Activated naive CD8-positive, alpha-beta T cell treated with anti-CD3 and anti-CD28 coated beads, Interleukin-2, amount 50 U/mL, for 24 hours (primary cell): ENCODE measurements around the gene KANSL1.

Experiments used
- ATAC-seq: fragments of 150-1000 bp; cut with Tn5 transposase; one replicate; pipeline ENCODE4 v1.10.0; 2021
- DNase-seq: peaks from one replicate; pipeline ENCODE4 v3.0.0; 2021
- H3K27ac Mint-ChIP-seq: one replicate; pipeline ENCODE4 v1.8.0; 2021; ENCODE audit warnings: mild to moderate bottlenecking, mixed read lengths
- H3K27me3 Mint-ChIP-seq: one replicate; pipeline ENCODE4 v1.8.0; 2021; ENCODE audit warnings: mixed read lengths
- H3K36me3 Mint-ChIP-seq: one replicate; pipeline ENCODE4 v1.8.0; 2021; ENCODE audit warnings: low read depth, mixed read lengths
- H3K4me1 Mint-ChIP-seq: one replicate; pipeline ENCODE4 v1.8.0; 2021; ENCODE audit warnings: mixed read lengths
- H3K4me3 Mint-ChIP-seq: one replicate; pipeline ENCODE4 v1.8.0; 2021; ENCODE audit warnings: mild to moderate bottlenecking, moderate library complexity, mixed read lengths
- H3K9me3 Mint-ChIP-seq: one replicate; pipeline ENCODE4 v1.8.0; 2021; ENCODE audit warnings: mixed read lengths

The KANSL1 gene

DNA sequence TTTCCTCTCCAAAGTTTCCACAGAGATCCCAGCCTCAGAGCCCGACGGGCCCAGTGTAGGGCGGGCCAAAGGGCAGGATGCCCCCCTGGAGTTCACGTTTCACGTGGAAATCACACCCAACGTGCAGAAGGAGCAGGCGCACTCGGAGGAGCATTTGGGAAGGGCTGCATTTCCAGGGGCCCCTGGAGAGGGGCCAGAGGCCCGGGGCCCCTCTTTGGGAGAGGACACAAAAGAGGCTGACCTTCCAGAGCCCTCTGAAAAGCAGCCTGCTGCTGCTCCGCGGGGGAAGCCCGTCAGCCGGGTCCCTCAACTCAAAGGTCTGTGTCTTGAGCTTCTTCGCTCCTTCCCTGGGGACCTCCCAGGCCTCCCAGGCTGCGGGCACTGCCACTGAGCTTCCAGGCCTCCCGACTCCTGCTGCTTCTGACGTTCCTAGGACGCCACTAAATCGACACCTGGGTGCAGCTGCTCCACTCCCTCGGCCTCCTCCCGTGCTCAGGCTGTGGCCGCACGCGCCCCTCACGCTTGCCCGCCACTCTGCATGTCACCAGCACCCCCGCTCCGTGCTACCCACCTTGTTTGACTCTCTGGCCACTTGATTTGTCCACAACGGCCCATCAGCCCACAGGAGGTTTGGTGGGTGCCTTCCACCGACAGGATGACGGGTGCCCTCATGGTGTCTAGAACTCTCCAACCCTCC is 209.5 kb downstream of the KANSL1 start:
- DNase-seq (no peak), ATAC-seq (no peak)
- Mint-ChIP-seq H3K4me3 (no peak overlapping the region), H3K27me3 (peaks cover 2% of the 10 kb centered on the region), H3K36me3 (no peaks in the 10 kb centered on the region), H3K27ac (no peak overlapping the region), H3K4me1 (no peaks in the 10 kb centered on the region), H3K9me3 (no peaks in the 10 kb centered on the region)

- Mint-ChIP-seq H3K36me3 (no peaks in the 10 kb centered on the region), H3K9me3 (no peaks in the 10 kb centered on the region)
- ATAC-seq, result no peak
These were observed 210.2 kb downstream of the KANSL1 start for GRCh38 chr17:45982791-45983613.

GRCh38 chr17:45981306-45981705 is 211.9 kb downstream of the KANSL1 start:
- no peak for ATAC-seq
- peaks cover 2% of the 10 kb centered on the region for H3K27me3 Mint-ChIP-seq
- H3K9me3 Mint-ChIP-seq, result no peaks in the 10 kb centered on the region
- no peak overlapping the region for H3K27ac Mint-ChIP-seq
- H3K4me1 Mint-ChIP-seq, result no peaks in the 10 kb centered on the region
- no peak overlapping the region for H3K4me3 Mint-ChIP-seq
- no peak for DNase-seq
- no peaks in the 10 kb centered on the region for H3K36me3 Mint-ChIP-seq

More at GRCh38 chr17:45982791-45983613, 210.2 kb downstream of the KANSL1 start:
- Mint-ChIP-seq H3K27me3 (peaks cover 2% of the 10 kb centered on the region), H3K4me3 (no peak overlapping the region), H3K4me1 (no peaks in the 10 kb centered on the region), H3K27ac (no peak overlapping the region)
- DNase-seq, result no peak

DNA sequence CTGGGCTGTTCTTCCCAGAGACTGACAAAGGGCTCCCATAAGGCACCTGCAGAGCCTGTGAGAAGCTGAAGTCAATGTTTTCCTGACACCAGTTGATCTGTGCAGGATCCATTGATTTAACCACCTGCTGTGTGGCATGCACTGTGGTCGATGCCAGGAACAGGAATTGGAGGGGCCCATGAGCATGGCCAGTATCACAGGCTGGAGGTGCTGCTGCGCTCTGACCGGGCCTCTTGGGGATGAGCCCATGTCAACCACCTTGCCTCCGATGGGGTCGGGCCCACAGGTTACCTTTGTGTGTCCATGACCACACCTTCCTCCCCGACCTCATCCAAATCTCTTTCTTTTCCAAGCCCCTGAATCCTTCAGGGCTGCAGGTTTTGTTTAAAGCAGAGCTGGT is 212.4 kb downstream of the KANSL1 start:
- no peaks in the 10 kb centered on the region for H3K36me3 Mint-ChIP-seq

More for the DNA sequence above, 212.4 kb downstream of the KANSL1 start:
- Mint-ChIP-seq H3K4me1 (no peaks in the 10 kb centered on the region), H3K27ac (no peak overlapping the region), H3K27me3 (peaks cover 2% of the 10 kb centered on the region), H3K4me3 (no peak overlapping the region), H3K9me3 (no peaks in the 10 kb centered on the region)
- DNase-seq, result no peak
- no peak for ATAC-seq
